CD4-positive, alpha-beta memory T cell (primary cell): Measurements from ENCODE around the gene XPO6. TPM values are rescaled to one million over a fixed set of nuclear protein-coding genes. Genes with fewer than 3 reads are reported as not detected.

Experiments used
- CTCF ChIA-PET: fragments of 350-600 bp; sonication (Branson Sonifier 250); formaldehyde crosslinking; loops from one replicate; lab custom pipeline; 2021; ENCODE audit warnings: inconsistent platforms; ENCODE audit not compliant: partially characterized antibody; lab: Charles Lee
- POLR2A ChIA-PET: fragments of 350-600 bp; sonication (Branson Sonifier 250); formaldehyde crosslinking; loops from one replicate; lab custom pipeline; 2021; ENCODE audit not compliant: partially characterized antibody; lab: Charles Lee
- DNase-seq, 5 donors: peaks; one replicate each; pipeline versions ENCODE4 v3.0.0 to v3.0.0-alpha.2; 2020 to 2022; ENCODE audit warnings: mixed read lengths in 1 of 5
- H3K27ac ChIP-seq: one replicate; pipeline ENCODE4 v1.7.0; 2013; ENCODE audit warnings: low read depth, low read length
- H3K27me3 ChIP-seq: 2 replicates; pipeline ENCODE4 v1.7.0; 2013; ENCODE audit warnings: mild to moderate bottlenecking, low read length, moderate library complexity; ENCODE audit not compliant: insufficient read depth
- H3K36me3 ChIP-seq: 2 replicates; pipeline ENCODE4 v1.7.0; 2013; ENCODE audit warnings: mild to moderate bottlenecking, low read length, moderate library complexity; ENCODE audit not compliant: insufficient read depth
- H3K4me1 ChIP-seq: 2 replicates; pipeline ENCODE4 v1.7.0; 2013; ENCODE audit warnings: mild to moderate bottlenecking, low read length, moderate library complexity; ENCODE audit not compliant: insufficient read depth
- H3K4me3 ChIP-seq, 2 donors: one replicate each; pipeline ENCODE4 v1.7.0; 2013; ENCODE audit warnings: low read length in 2 of 2, mild to moderate bottlenecking in 1 of 2
- H3K9me3 ChIP-seq, 2 donors: one replicate each; pipeline ENCODE4 v1.7.0; 2013; ENCODE audit warnings: low read length in 2 of 2, control low read depth in 1 of 2; ENCODE audit not compliant: control insufficient read depth in 1 of 2
- H3K27ac Mint-ChIP-seq, 7 donors: one replicate each; pipeline ENCODE4 v1.8.0; 2020 to 2021; ENCODE audit warnings: mixed read lengths in 7 of 7, mild to moderate bottlenecking in 6 of 7, inconsistent platforms in 3 of 7, moderate library complexity in 3 of 7
- H3K27me3 Mint-ChIP-seq, 2 donors: one replicate each; pipeline ENCODE4 v1.8.0; 2020 to 2021; ENCODE audit warnings: mixed read lengths in 2 of 2
- H3K36me3 Mint-ChIP-seq, 2 donors: one replicate each; pipeline ENCODE4 v1.8.0; 2020 to 2021; ENCODE audit warnings: mixed read lengths in 2 of 2, inconsistent platforms in 1 of 2, mild to moderate bottlenecking in 1 of 2
- H3K4me1 Mint-ChIP-seq, 4 donors: one replicate each; pipeline ENCODE4 v1.8.0; 2020 to 2021; ENCODE audit warnings: mixed read lengths in 4 of 4, mild to moderate bottlenecking in 1 of 4
- H3K4me3 Mint-ChIP-seq, 8 donors: one replicate each; pipeline ENCODE4 v1.8.0; 2020 to 2021; ENCODE audit warnings: mixed read lengths in 8 of 8, mild to moderate bottlenecking in 7 of 8, moderate library complexity in 6 of 8, inconsistent platforms in 3 of 8
- H3K9me3 Mint-ChIP-seq, 8 donors: one replicate each; pipeline ENCODE4 v1.8.0; 2020 to 2021; ENCODE audit warnings: mixed read lengths in 8 of 8, mild to moderate bottlenecking in 5 of 8, inconsistent platforms in 3 of 8, moderate library complexity in 1 of 8
- intact Hi-C: fragments of 100-400 bp; cut with micrococcal nuclease; formaldehyde crosslinking; loops from one replicate; pipeline ENCODE4 v1.15.1; 2023
- polyA plus RNA-seq, 2 donors: library from polyadenylated mRNA; unstranded; fragments of 300-500 nt; fragmentation: Illumina TruSeq; gene quantifications; one replicate each; pipeline ENCODE4 v1.2.3, GENCODE V29; 2021
- total RNA-seq, 2 experiments: library from RNA; stranded (reverse); gene quantifications; one replicate each; pipeline ENCODE4 v1.2.3, GENCODE V29; 2021

Gene XPO6
- total RNA-seq (100 to 1,000 TPM; 347 to 350 TPM), polyA plus RNA-seq (10 to 100 TPM; 35.7 to 90.7 TPM)

GRCh38 chr16:28211758-28212531, at the start of gene XPO6:
Gene XPO6, minus strand, starts transcription at chr16:28211965. Its CDS starts 597 bp downstream, at chr16:28211368.
- Histone ChIP-seq H3K27ac (peak within 1 kb of the TSS; percentile 71), H3K27me3 (no peaks in the 10 kb centered on the region), H3K4me3 (peak within 1 kb of the TSS; percentile 72 to 92), H3K4me1 (peaks cover 41% of the 10 kb centered on the region), H3K36me3 (peaks cover 6% of the 10 kb centered on the region), H3K9me3 (no peaks in the 10 kb centered on the region)
- intact Hi-C loops, result loop anchor here (1.0 to 10.0 kb wide), 3 partner anchors 43 to 103 kb away; no protein-coding TSS in a partner anchor
- ChIA-PET CTCF (interaction anchor here (6.1 to 22.4 kb wide), 3 partner anchors 19 to 78 kb away, joined by 31 to 569 read pairs (median 116); no protein-coding TSS in a partner anchor), POLR2A (interaction anchor here (0.8 to 12.6 kb wide), 15 partner anchors 13 to 72 kb away, joined by 3 to 301 read pairs (median 4); no protein-coding TSS in a partner anchor)
- H3K4me3 Mint-ChIP-seq, result peak within 1 kb of the TSS; percentile 87 to 96 (median 92)
- peaks cover 0 to 1% (median 0%) of the 10 kb centered on the region in 8 donors for H3K9me3 Mint-ChIP-seq
- no peaks in the 10 kb centered on the region for H3K27me3 Mint-ChIP-seq
- H3K36me3 Mint-ChIP-seq, result peaks cover 11 to 29% of the 10 kb centered on the region in 2 donors
- peak within 1 kb of the TSS; percentile 83 to 98 (median 92) for H3K27ac Mint-ChIP-seq
- peak; percentile 97 to 98 (median 97) for DNase-seq
- peaks cover 17 to 44% (median 30%) of the 10 kb centered on the region in 4 donors for H3K4me1 Mint-ChIP-seq

GRCh38 chr16:28260193-28260592, 48.4 kb upstream of the XPO6 start:
- H3K9me3 ChIP-seq, result no peaks in the 10 kb centered on the region
- peaks cover 8% of the 10 kb centered on the region for H3K4me1 ChIP-seq
- H3K9me3 Mint-ChIP-seq, result peaks cover 0 to 3% (median 0%) of the 10 kb centered on the region in 8 donors
- H3K27me3 ChIP-seq, result no peaks in the 10 kb centered on the region
- intact Hi-C loops, result no loop called here
- no peaks in the 10 kb centered on the region for H3K36me3 Mint-ChIP-seq
- no peaks in the 10 kb centered on the region for H3K36me3 ChIP-seq
- no peak overlapping the region for H3K27ac ChIP-seq
- CTCF ChIA-PET, result no interaction called here
- DNase-seq, result no peak
- H3K4me3 ChIP-seq, result no peak overlapping the region
- peak overlapping the region in 2 of 7 donors; percentile 53 to 81 for H3K27ac Mint-ChIP-seq
- POLR2A ChIA-PET, result no interaction called here
- peaks cover 7 to 16% (median 11%) of the 10 kb centered on the region in 4 donors for H3K4me1 Mint-ChIP-seq
- no peak overlapping the region for H3K4me3 Mint-ChIP-seq
- peaks cover 12 to 25% of the 10 kb centered on the region in 2 donors for H3K27me3 Mint-ChIP-seq

GRCh38 chr16:28259781-28260150, 48.0 kb upstream of the XPO6 start:
- Histone ChIP-seq H3K27me3 (no peaks in the 10 kb centered on the region), H3K4me3 (no peak overlapping the region), H3K4me1 (peaks cover 8% of the 10 kb centered on the region), H3K36me3 (no peaks in the 10 kb centered on the region), H3K27ac (no peak overlapping the region), H3K9me3 (no peaks in the 10 kb centered on the region)
- Mint-ChIP-seq H3K27ac (peak overlapping the region in 4 of 7 donors; percentile 42 to 81 (median 51)), H3K36me3 (no peaks in the 10 kb centered on the region), H3K9me3 (peaks cover 0 to 3% (median 0%) of the 10 kb centered on the region in 8 donors), H3K4me3 (peak overlapping the region in 3 of 8 donors; percentile 45 to 57 (median 52)), H3K27me3 (peaks cover 12 to 25% of the 10 kb centered on the region in 2 donors), H3K4me1 (peaks cover 7 to 15% (median 11%) of the 10 kb centered on the region in 4 donors)
- intact Hi-C loops, result no loop called here
- no peak for DNase-seq
- CTCF ChIA-PET, result no interaction called here
- POLR2A ChIA-PET, result interaction anchor here (0.7 kb wide), 1 partner anchor 33 kb away, joined by 3 read pairs; the partner anchor contains the start of gene SBK1

- Histone ChIP-seq H3K9me3 (no peaks in the 10 kb centered on the region), H3K4me1 (peaks cover 8% of the 10 kb centered on the region), H3K4me3 (no peak overlapping the region), H3K27ac (no peak overlapping the region), H3K36me3 (no peaks in the 10 kb centered on the region), H3K27me3 (no peaks in the 10 kb centered on the region)
- peaks cover 0 to 3% (median 0%) of the 10 kb centered on the region in 8 donors for H3K9me3 Mint-ChIP-seq
- peak overlapping the region in 4 of 7 donors; percentile 42 to 81 (median 51) for H3K27ac Mint-ChIP-seq
- peaks cover 7 to 12% (median 9%) of the 10 kb centered on the region in 4 donors for H3K4me1 Mint-ChIP-seq
- ChIA-PET POLR2A (interaction anchor here (0.7 kb wide), 1 partner anchor 33 kb away, joined by 3 read pairs; the partner anchor contains the start of gene SBK1), CTCF (no interaction called here)
- H3K27me3 Mint-ChIP-seq, result peaks cover 12 to 22% of the 10 kb centered on the region in 2 donors
- H3K36me3 Mint-ChIP-seq, result no peaks in the 10 kb centered on the region
- H3K4me3 Mint-ChIP-seq, result peak overlapping the region in 3 of 8 donors; percentile 45 to 57 (median 52)
- intact Hi-C loops, result no loop called here
- peak in 1 of 5 donors; percentile 6 for DNase-seq
Observed at GRCh38 chr16:28259091-28259780, 47.5 kb upstream of the XPO6 start.

GRCh38 chr16:28258567-28258966, 46.8 kb upstream of the XPO6 start:
- ChIA-PET POLR2A (no interaction called here), CTCF (no interaction called here)
- Histone ChIP-seq H3K27ac (no peak overlapping the region), H3K4me3 (no peak overlapping the region), H3K36me3 (no peaks in the 10 kb centered on the region), H3K27me3 (no peaks in the 10 kb centered on the region), H3K4me1 (peaks cover 8% of the 10 kb centered on the region), H3K9me3 (no peaks in the 10 kb centered on the region)
- no peaks in the 10 kb centered on the region for H3K36me3 Mint-ChIP-seq
- intact Hi-C loops, result no loop called here
- H3K9me3 Mint-ChIP-seq, result peaks cover 0 to 3% (median 0%) of the 10 kb centered on the region in 8 donors
- H3K4me1 Mint-ChIP-seq, result peaks cover 7 to 12% (median 9%) of the 10 kb centered on the region in 4 donors
- no peak for DNase-seq
- H3K27me3 Mint-ChIP-seq, result peaks cover 11 to 18% of the 10 kb centered on the region in 2 donors
- H3K27ac Mint-ChIP-seq, result no peak overlapping the region
- H3K4me3 Mint-ChIP-seq, result no peak overlapping the region

- ChIA-PET CTCF (no interaction called here), POLR2A (interaction anchor here (0.8 kb wide), 1 partner anchor 20 kb away, joined by 3 read pairs; no protein-coding TSS in a partner anchor)
- H3K36me3 Mint-ChIP-seq, result no peaks in the 10 kb centered on the region
- Histone ChIP-seq H3K36me3 (no peaks in the 10 kb centered on the region), H3K4me1 (peaks cover 8% of the 10 kb centered on the region), H3K27me3 (no peaks in the 10 kb centered on the region), H3K27ac (no peak overlapping the region), H3K4me3 (no peak overlapping the region), H3K9me3 (peaks cover 0 to 5% of the 10 kb centered on the region in 2 donors)
- intact Hi-C loops, result no loop called here
- no peak for DNase-seq
- no peak overlapping the region for H3K27ac Mint-ChIP-seq
- peaks cover 0 to 10% (median 2%) of the 10 kb centered on the region in 8 donors for H3K9me3 Mint-ChIP-seq
- peaks cover 5 to 13% of the 10 kb centered on the region in 2 donors for H3K27me3 Mint-ChIP-seq
- H3K4me3 Mint-ChIP-seq, result no peak overlapping the region
- peaks cover 7 to 10% (median 8%) of the 10 kb centered on the region in 4 donors for H3K4me1 Mint-ChIP-seq
Observed at GRCh38 chr16:28257256-28257655, 45.5 kb upstream of the XPO6 start.
